Esophagus squamous epithelium (tissue), 5 donors: ENCODE data around the gene SPNS2. TPM values are rescaled to one million over a fixed set of nuclear protein-coding genes. Genes with fewer than 3 reads are reported as not detected.

Source experiments
- DNase-seq: peaks from one replicate; lab custom pipeline; 2025; lab: John Stamatoyannopoulos, UW
- H3K27ac ChIP-seq, 4 donors: fragments of 200-600 bp; sonication (generic); one replicate each; pipeline ENCODE4 v1.5.1; 2016 to 2019; ENCODE audit warnings: mild to moderate bottlenecking in 1 of 4
- H3K27me3 ChIP-seq, 4 donors: fragments of 200-600 bp; sonication (generic); 1 replicate in 3 of 4; 2 replicates in 1 of 4; pipeline versions ENCODE4 v1.5.1 to v1.6.0; 2017 to 2021; ENCODE audit warnings: antibody characterized with exemption in 1 of 4
- H3K36me3 ChIP-seq, 3 donors: fragments of 200-600 bp; sonication (generic); one replicate each; pipeline ENCODE4 v1.5.1; 2016 to 2019
- H3K4me1 ChIP-seq, 3 donors: fragments of 200-600 bp; sonication (generic); one replicate each; pipeline ENCODE4 v1.5.1; 2017 to 2019
- H3K4me3 ChIP-seq, 4 donors: fragments of 200-600 bp; sonication (generic); 1 replicate in 3 of 4; 2 replicates in 1 of 4; pipeline ENCODE4 v1.5.1; 2016 to 2019; ENCODE audit warnings: mild to moderate bottlenecking in 2 of 4, moderate library complexity in 1 of 4
- H3K9me3 ChIP-seq, 3 donors: fragments of 200-600 bp; sonication (generic); one replicate each; pipeline ENCODE4 v1.5.1; 2016 to 2019
- CTCF ChIP-seq, 6 experiments: fragments of 450-650 bp in 4 of 6; fragments of 200-600 bp in 2 of 6; sonication (generic) in 2 of 6; IDR thresholded peaks; one replicate each; pipeline ENCODE4 v1.5.1; 2016 to 2019; ENCODE audit warnings: antibody characterized with exemption in 6 of 6, mild to moderate bottlenecking in 4 of 6, moderate library complexity in 4 of 6
- POLR2A ChIP-seq, 4 donors: fragments of 450-650 bp; IDR thresholded peaks; one replicate each; pipeline ENCODE4 v1.6.1; 2017; ENCODE audit warnings: antibody characterized with exemption in 4 of 4, mild to moderate bottlenecking in 4 of 4, moderate library complexity in 3 of 4
- WGBS, 2 donors: methylation state at CpG; one replicate each; pipeline ENCODE4 v1.1.5; 2018; 5-methylcytosine and 5-hydroxymethylcytosine counted together
- intact Hi-C: fragments of 100-400 bp; cut with DNase I; formaldehyde crosslinking; loops from one replicate; pipeline ENCODE4 v1.15.0; 2022
- total RNA-seq, 4 donors: library from RNA; depleted of rRNA; stranded (reverse); fragments of >200 nt; gene quantifications; one replicate each; pipeline ENCODE4 v1.1.0, GENCODE V29; 2016
- donor health status: DM: yes; HTN: yes; CAD: no.

The SPNS2 gene
- total RNA-seq, 4 donors from 2014 or later, result 36.8 to 66.6 (median 47.6) TPM

GRCh38 chr17:4460661-4461060, 38.0 kb upstream of the SPNS2 start:
- TF ChIP-seq POLR2A (IDR thresholded peaks at IDR 0.05) (no peak), CTCF (IDR thresholded peaks at IDR 0.05) (no peak)
- H3K27ac ChIP-seq, result no peak overlapping the region
- H3K36me3 ChIP-seq, result no peaks in the 10 kb centered on the region
- 53 to 74% methylated on average over 3 to 5 of the region's 5 CpGs for WGBS, 2 donors
- no peak for DNase-seq
- peaks cover 0 to 13% (median 0%) of the 10 kb centered on the region in 3 donors for H3K9me3 ChIP-seq
- H3K4me3 ChIP-seq, result no peak overlapping the region
- intact Hi-C loops, result no loop called here
- H3K4me1 ChIP-seq, result peaks cover 0 to 14% (median 0%) of the 10 kb centered on the region in 3 donors
- H3K27me3 ChIP-seq, result no peaks in the 10 kb centered on the region

GRCh38 chr17:4463818-4464476, 34.7 kb upstream of the SPNS2 start:
- no peaks in the 10 kb centered on the region for H3K27me3 ChIP-seq
- H3K4me1 ChIP-seq, result peaks cover 0 to 17% (median 0%) of the 10 kb centered on the region in 3 donors
- H3K9me3 ChIP-seq, result peaks cover 0 to 13% (median 0%) of the 10 kb centered on the region in 3 donors
- no peak overlapping the region for H3K4me3 ChIP-seq
- H3K36me3 ChIP-seq, result no peaks in the 10 kb centered on the region
- no peak overlapping the region for H3K27ac ChIP-seq
- no peak for DNase-seq
- intact Hi-C loops, result no loop called here
- 40 to 44% methylated on average over 5 to 9 of the region's 10 CpGs for WGBS, 2 donors
- TF ChIP-seq CTCF (IDR thresholded peaks at IDR 0.05), result no peak
- TF ChIP-seq POLR2A (IDR thresholded peaks at IDR 0.05), result no peak

- Histone ChIP-seq H3K4me3 (no peak overlapping the region), H3K9me3 (peaks cover 0 to 2% (median 0%) of the 10 kb centered on the region in 3 donors), H3K36me3 (no peaks in the 10 kb centered on the region), H3K27me3 (no peaks in the 10 kb centered on the region), H3K27ac (no peak overlapping the region), H3K4me1 (peaks cover 0 to 17% (median 0%) of the 10 kb centered on the region in 3 donors)
- 72 to 77% methylated on average over 3 to 7 of the region's 8 CpGs for WGBS, 2 donors
- TF ChIP-seq POLR2A (IDR thresholded peaks at IDR 0.05), result no peak
- TF ChIP-seq CTCF (IDR thresholded peaks at IDR 0.05), result no peak
- no peak for DNase-seq
- intact Hi-C loops, result no loop called here
These were observed 32.9 kb upstream of the SPNS2 start for GRCh38 chr17:4465786-4466185.

- Histone ChIP-seq H3K36me3 (no peaks in the 10 kb centered on the region), H3K4me3 (no peak overlapping the region), H3K9me3 (no peaks in the 10 kb centered on the region), H3K27me3 (no peaks in the 10 kb centered on the region), H3K27ac (no peak overlapping the region), H3K4me1 (peaks cover 0 to 17% (median 0%) of the 10 kb centered on the region in 3 donors)
- 68 to 81% methylated on average over 7 of the region's 7 CpGs for WGBS, 2 donors
- intact Hi-C loops, result no loop called here
- DNase-seq, result no peak
- no peak for TF ChIP-seq POLR2A (IDR thresholded peaks at IDR 0.05)
These were observed 31.4 kb upstream of the SPNS2 start for GRCh38 chr17:4467287-4467686.

- peaks cover 0 to 8% (median 0%) of the 10 kb centered on the region in 3 donors for H3K4me1 ChIP-seq
- no peak overlapping the region for H3K27ac ChIP-seq
- TF ChIP-seq POLR2A (IDR thresholded peaks at IDR 0.05), result no peak
- no peak for TF ChIP-seq CTCF (IDR thresholded peaks at IDR 0.05)
- H3K36me3 ChIP-seq, result no peaks in the 10 kb centered on the region
- no peaks in the 10 kb centered on the region for H3K9me3 ChIP-seq
- intact Hi-C loops, result no loop called here
- WGBS, 2 donors, result 68 to 79% methylated on average over 8 to 9 of the region's 12 CpGs
- no peak for DNase-seq
- H3K4me3 ChIP-seq, result no peak overlapping the region
- H3K27me3 ChIP-seq, result peaks cover 0 to 5% (median 0%) of the 10 kb centered on the region in 4 donors
These were observed 29.1 kb upstream of the SPNS2 start for GRCh38 chr17:4469552-4469951.
